Mesothelial cell of epicardium (in vitro differentiated cells): Measurements from ENCODE around the gene SIVA1. TPM values are rescaled to one million over a fixed set of nuclear protein-coding genes. Genes with fewer than 3 reads are reported as not detected.

ENCODE experiments used
- DNase-seq, 2 experiments: peaks; one replicate each; pipeline ENCODE4 v3.0.0; 2021; ENCODE audit warnings: low spot score in 2 of 2; ENCODE audit not compliant: unreplicated experiment in 2 of 2
- H3K27ac Mint-ChIP-seq: 2 replicates; pipeline ENCODE4 v1.8.0; 2021; ENCODE audit warnings: mixed read lengths
- H3K27me3 Mint-ChIP-seq: 2 replicates; pipeline ENCODE4 v1.8.0; 2021; ENCODE audit warnings: low read depth, mixed read lengths
- H3K36me3 Mint-ChIP-seq: 2 replicates; pipeline ENCODE4 v1.8.0; 2021; ENCODE audit warnings: mixed read lengths
- H3K4me1 Mint-ChIP-seq: 2 replicates; pipeline ENCODE4 v1.8.0; 2021; ENCODE audit warnings: mixed read lengths
- H3K4me3 Mint-ChIP-seq: 2 replicates; pipeline ENCODE4 v1.8.0; 2021; ENCODE audit warnings: mild to moderate bottlenecking, moderate library complexity, mixed read lengths
- H3K9me3 Mint-ChIP-seq: 2 replicates; pipeline ENCODE4 v1.8.0; 2021; ENCODE audit warnings: mixed read lengths
- CTCF ChIP-seq: fragments of 200-600 bp; sonication (generic); IDR thresholded peaks from one replicate; pipeline ENCODE4 v1.5.0; 2021; ENCODE audit warnings: antibody characterized with exemption; ENCODE audit not compliant: unreplicated experiment
- total RNA-seq: library from RNA; stranded (reverse); gene quantifications from 3 replicates; pipeline ENCODE4 v1.2.1, GENCODE V29; 2021

The SIVA1 gene
- total RNA-seq, 1 donor from 2014 or later: 70.9 TPM

DNA sequence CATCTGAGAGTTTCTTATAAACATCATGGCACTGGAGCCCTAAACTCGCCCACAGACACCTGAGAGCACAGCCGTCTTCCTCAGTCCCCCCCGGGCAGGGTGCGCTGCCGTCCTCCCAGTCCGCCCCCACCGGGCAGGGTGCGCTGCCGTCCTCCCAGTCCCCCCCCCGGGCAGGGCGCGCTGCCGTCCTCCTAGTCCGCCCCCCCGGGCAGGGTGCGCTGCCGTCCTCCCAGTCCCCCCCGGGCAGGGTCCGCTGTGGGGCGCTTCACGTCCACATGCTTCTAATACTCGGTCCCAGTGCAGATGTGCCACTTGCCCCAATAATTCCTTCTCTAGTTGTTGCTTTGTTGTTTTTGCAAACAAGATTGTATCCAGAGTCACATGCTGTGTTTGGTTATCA lies 35.8 kb upstream of the SIVA1 start:
- no peaks in the 10 kb centered on the region for H3K9me3 Mint-ChIP-seq

DNA sequence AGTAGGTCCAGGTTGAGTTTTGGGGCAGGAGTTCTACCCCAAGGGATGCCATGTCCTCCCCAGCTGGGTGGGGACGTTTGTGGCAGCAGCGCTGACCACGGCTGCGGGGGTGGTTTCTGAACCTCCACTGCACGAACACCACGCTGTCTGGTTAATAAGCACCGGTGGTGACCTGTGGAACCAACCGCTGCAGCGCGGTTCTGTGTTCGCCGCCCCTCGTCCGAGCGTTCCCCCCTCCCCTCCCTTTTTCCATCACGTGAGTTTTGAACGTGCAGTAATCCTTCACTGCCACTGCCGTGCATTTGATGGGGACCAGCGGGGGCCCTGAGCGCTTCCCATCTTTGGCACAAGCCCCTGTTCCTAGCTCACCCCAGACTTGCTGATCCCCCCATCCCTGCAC lies 35.3 kb upstream of the SIVA1 start:
- DNase-seq: no peak
- no peak overlapping the region for H3K4me3 Mint-ChIP-seq
- H3K36me3 Mint-ChIP-seq: peaks cover 21% of the 10 kb centered on the region
- no peaks in the 10 kb centered on the region for H3K9me3 Mint-ChIP-seq
- TF ChIP-seq CTCF: no peak
- H3K27me3 Mint-ChIP-seq: no peaks in the 10 kb centered on the region
- H3K27ac Mint-ChIP-seq: no peak overlapping the region
- H3K4me1 Mint-ChIP-seq: no peaks in the 10 kb centered on the region

More for the DNA sequence above, 35.8 kb upstream of the SIVA1 start:
- H3K36me3 Mint-ChIP-seq: peaks cover 21% of the 10 kb centered on the region
- TF ChIP-seq CTCF: no peak
- no peak overlapping the region for H3K4me3 Mint-ChIP-seq
- H3K27ac Mint-ChIP-seq: no peak overlapping the region
- H3K4me1 Mint-ChIP-seq: no peaks in the 10 kb centered on the region
- no peak for DNase-seq
- H3K27me3 Mint-ChIP-seq: no peaks in the 10 kb centered on the region

- no peaks in the 10 kb centered on the region for H3K9me3 Mint-ChIP-seq
- TF ChIP-seq CTCF: no peak
- H3K27ac Mint-ChIP-seq: no peak overlapping the region
- no peak overlapping the region for H3K4me3 Mint-ChIP-seq
- peaks cover 21% of the 10 kb centered on the region for H3K36me3 Mint-ChIP-seq
- no peaks in the 10 kb centered on the region for H3K4me1 Mint-ChIP-seq
- H3K27me3 Mint-ChIP-seq: no peaks in the 10 kb centered on the region
- no peak for DNase-seq
Observed at GRCh38 chr14:104718147-104718546, 34.8 kb upstream of the SIVA1 start.

DNA sequence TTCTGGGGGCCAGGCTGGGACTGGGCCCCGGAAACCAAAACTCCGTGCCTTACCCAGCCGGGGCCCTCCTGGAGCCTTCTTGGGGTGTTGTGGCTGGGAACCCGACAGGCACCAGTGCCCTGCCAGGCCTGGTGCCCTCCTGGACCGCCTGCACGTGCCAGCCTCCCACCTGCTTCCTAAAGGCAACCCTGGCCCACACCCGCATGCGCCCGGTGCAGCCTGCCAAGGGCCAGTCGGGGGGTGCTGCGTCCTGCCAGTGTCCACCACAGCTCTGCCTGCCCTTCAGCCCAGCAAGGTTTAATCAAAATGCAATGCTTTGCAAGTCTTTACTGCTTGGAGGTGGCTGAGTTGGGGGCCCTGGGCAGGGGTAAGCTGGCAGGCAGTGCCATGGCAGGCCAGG lies 34.1 kb upstream of the SIVA1 start:
- no peaks in the 10 kb centered on the region for H3K4me1 Mint-ChIP-seq
- no peak overlapping the region for H3K4me3 Mint-ChIP-seq
- H3K27ac Mint-ChIP-seq: no peak overlapping the region
- no peaks in the 10 kb centered on the region for H3K27me3 Mint-ChIP-seq
- peaks cover 21% of the 10 kb centered on the region for H3K36me3 Mint-ChIP-seq
- no peak for DNase-seq
- H3K9me3 Mint-ChIP-seq: no peaks in the 10 kb centered on the region
- no peak for TF ChIP-seq CTCF

DNA sequence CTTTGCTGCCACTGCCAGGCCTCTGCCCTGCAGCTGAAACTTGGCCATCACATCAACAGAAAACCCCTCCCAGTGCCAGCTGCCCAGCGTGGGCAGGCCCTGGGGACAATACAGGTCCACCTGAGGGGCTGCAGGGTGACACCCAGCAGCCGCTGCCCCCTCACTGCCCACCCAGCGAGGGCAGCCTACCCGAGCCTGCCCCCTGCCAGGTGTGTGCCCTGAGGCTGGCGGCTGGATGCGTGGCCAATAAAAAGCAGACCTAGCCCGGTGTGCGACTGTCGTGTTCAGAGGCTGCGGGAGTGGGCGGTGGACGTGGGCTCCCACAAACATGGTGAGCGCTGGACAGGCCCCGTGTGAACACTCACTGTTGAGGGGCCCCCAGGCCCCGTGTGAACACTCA lies 33.6 kb upstream of the SIVA1 start:
- H3K27ac Mint-ChIP-seq: no peak overlapping the region
- DNase-seq: no peak
- H3K27me3 Mint-ChIP-seq: no peaks in the 10 kb centered on the region
- peaks cover 21% of the 10 kb centered on the region for H3K36me3 Mint-ChIP-seq
- no peaks in the 10 kb centered on the region for H3K4me1 Mint-ChIP-seq
- no peak for TF ChIP-seq CTCF
- no peak overlapping the region for H3K4me3 Mint-ChIP-seq
- H3K9me3 Mint-ChIP-seq: no peaks in the 10 kb centered on the region
